Loucy (cell line): Measurements from ENCODE around the gene TSC22D4.

Experiments
- H2AFZ ChIP-seq: fragments of 200-600 bp; sonication (generic); 2 replicates; pipeline ENCODE4 v1.6.0; 2016; ENCODE audit warnings: antibody characterized with exemption, mild to moderate bottlenecking, low read length, moderate library complexity
- H3F3A ChIP-seq: fragments of 200-600 bp; 2 replicates; pipeline ENCODE4 v1.6.0; 2016; ENCODE audit warnings: antibody characterized with exemption, low read depth, mild to moderate bottlenecking
- H3K27me3 ChIP-seq: fragments of 200-600 bp; sonication (generic); 2 replicates; pipeline ENCODE4 v1.6.1; 2014; ENCODE audit warnings: low read length, mild to moderate bottlenecking; ENCODE audit not compliant: insufficient read depth, poor library complexity, severe bottlenecking
- H3K36me3 ChIP-seq: fragments of 200-600 bp; sonication (generic); 2 replicates; pipeline ENCODE4 v1.6.1; 2016; ENCODE audit warnings: low read length; ENCODE audit not compliant: insufficient read depth
- H3K4me1 ChIP-seq: fragments of 200-600 bp; sonication (generic); 2 replicates; pipeline ENCODE4 v1.5.1; 2014; ENCODE audit warnings: low read length, mild to moderate bottlenecking; ENCODE audit not compliant: insufficient read depth, poor library complexity, severe bottlenecking
- H3K4me2 ChIP-seq: fragments of 200-600 bp; sonication (generic); 2 replicates; pipeline ENCODE4 v1.6.0; 2014; ENCODE audit warnings: antibody characterized with exemption, low read length, low read depth, mild to moderate bottlenecking; ENCODE audit not compliant: poor library complexity, severe bottlenecking
- H3K4me3 ChIP-seq: fragments of 200-600 bp; sonication (generic); 2 replicates; pipeline ENCODE4 v1.5.1; 2014; ENCODE audit warnings: low read length, mild to moderate bottlenecking, mixed read lengths; ENCODE audit not compliant: poor library complexity, severe bottlenecking
- H3K79me2 ChIP-seq: fragments of 200-600 bp; sonication (generic); 2 replicates; pipeline ENCODE4 v1.6.1; 2014; ENCODE audit warnings: low read length; ENCODE audit not compliant: insufficient read depth
- H3K9ac ChIP-seq: fragments of 200-600 bp; sonication (generic); 2 replicates; pipeline ENCODE4 v1.6.0; 2014; ENCODE audit warnings: mild to moderate bottlenecking, low read depth, low read length, moderate library complexity; ENCODE audit not compliant: poor library complexity, severe bottlenecking
- H3K9me2 ChIP-seq: fragments of 200-600 bp; sonication (generic); replicated peaks from 2 replicates; pipeline ENCODE4 v1.6.1; 2016; ENCODE audit warnings: low read depth, low read length, mixed read lengths
- H3K9me3 ChIP-seq: fragments of 200-600 bp; sonication (generic); 2 replicates; pipeline ENCODE4 v1.6.1; 2014; ENCODE audit warnings: mild to moderate bottlenecking, antibody characterized with exemption, low read length, low read depth; ENCODE audit not compliant: insufficient read depth
- H4K20me1 ChIP-seq: fragments of 200-600 bp; sonication (generic); 2 replicates; pipeline ENCODE4 v1.6.0; 2014; ENCODE audit warnings: antibody characterized with exemption, low read length, mild to moderate bottlenecking; ENCODE audit not compliant: insufficient read depth, poor library complexity, severe bottlenecking
- CTCF ChIP-seq: fragments of 200-600 bp; sonication (generic); conservative IDR thresholded peaks from 2 replicates; pipeline ENCODE4 v1.5.1; 2014; ENCODE audit warnings: mild to moderate bottlenecking, antibody characterized with exemption, low read length
- EZH2phosphoT487 ChIP-seq: fragments of 200-600 bp; IDR thresholded peaks from 2 replicates; pipeline ENCODE4 v1.6.1; 2018; ENCODE audit warnings: antibody characterized with exemption, mild to moderate bottlenecking, moderate library complexity, borderline replicate concordance

Gene TSC22D4

DNA sequence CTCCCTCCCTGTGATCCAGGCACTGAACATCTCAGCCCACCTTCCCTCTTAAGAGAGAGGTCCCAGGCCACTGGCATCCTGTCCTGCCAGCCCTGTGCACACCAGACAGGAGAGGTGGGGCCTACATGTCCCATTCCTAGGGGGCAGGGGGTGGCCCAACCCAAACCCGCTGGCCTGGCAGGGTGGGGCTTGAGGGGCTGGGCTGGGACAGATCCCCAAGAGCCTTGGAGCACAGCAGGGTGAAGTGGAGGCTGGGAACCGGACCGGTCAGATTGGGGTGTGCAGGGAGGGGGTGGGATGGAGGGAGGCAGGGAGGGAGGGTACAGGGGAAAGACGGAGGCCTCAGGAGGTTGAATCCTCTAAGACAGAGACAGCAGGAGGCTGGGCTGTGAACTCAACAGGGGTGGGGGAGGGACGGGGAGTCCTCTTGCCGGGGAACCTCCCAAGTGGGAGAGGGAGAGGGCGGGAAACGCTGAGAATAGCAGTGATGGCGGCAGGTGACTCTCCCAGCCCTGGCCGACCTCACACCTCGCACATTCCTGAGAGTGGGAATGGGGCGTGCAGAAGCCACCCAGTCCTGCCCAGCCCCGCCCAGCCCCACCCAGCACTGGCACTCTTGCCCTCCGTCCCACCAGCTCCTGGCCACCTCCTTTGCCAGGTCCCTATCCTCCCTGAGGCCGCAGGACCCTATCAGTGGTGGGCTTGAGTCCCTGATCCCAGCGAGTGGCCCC is 6.7 kb downstream of the TSC22D4 start:
- Histone ChIP-seq H3K79me2 (peaks cover 44% of the 10 kb centered on the region), H3K9me3 (no peaks in the 10 kb centered on the region), H3K9me2 (no peaks in the 10 kb centered on the region), H3K4me1 (peaks cover 40% of the 10 kb centered on the region), H4K20me1 (peaks cover 72% of the 10 kb centered on the region), H3K9ac (peak overlapping the region; percentile 44), H2AFZ (no peak overlapping the region), H3K4me2 (peak overlapping the region; percentile 59), H3F3A (no peaks in the 10 kb centered on the region), H3K36me3 (peaks cover 18% of the 10 kb centered on the region; the same call in 1 of the 2 replicates), H3K4me3 (peak overlapping the region; percentile 41), H3K27me3 (no peaks in the 10 kb centered on the region)
- TF ChIP-seq CTCF (no peak), EZH2phosphoT487 (no peak)

- no peaks in the 10 kb centered on the region for H3K9me3 ChIP-seq
- no peak overlapping the region for H3K9ac ChIP-seq
- H3K79me2 ChIP-seq, result peaks cover 32% of the 10 kb centered on the region
- H3K4me2 ChIP-seq, result no peak overlapping the region
- peaks cover 60% of the 10 kb centered on the region for H4K20me1 ChIP-seq
- H2AFZ ChIP-seq, result no peak overlapping the region
- H3F3A ChIP-seq, result no peaks in the 10 kb centered on the region
- peaks cover 25% of the 10 kb centered on the region; the same call in 1 of the 2 replicates for H3K36me3 ChIP-seq
- no peaks in the 10 kb centered on the region for H3K9me2 ChIP-seq
- no peak overlapping the region for H3K4me3 ChIP-seq
- H3K27me3 ChIP-seq, result no peaks in the 10 kb centered on the region
- TF ChIP-seq CTCF (no peak), EZH2phosphoT487 (no peak)
- peaks cover 29% of the 10 kb centered on the region for H3K4me1 ChIP-seq
Measured at GRCh38 chr7:100471021-100471420, 8.0 kb downstream of the TSC22D4 start.

DNA sequence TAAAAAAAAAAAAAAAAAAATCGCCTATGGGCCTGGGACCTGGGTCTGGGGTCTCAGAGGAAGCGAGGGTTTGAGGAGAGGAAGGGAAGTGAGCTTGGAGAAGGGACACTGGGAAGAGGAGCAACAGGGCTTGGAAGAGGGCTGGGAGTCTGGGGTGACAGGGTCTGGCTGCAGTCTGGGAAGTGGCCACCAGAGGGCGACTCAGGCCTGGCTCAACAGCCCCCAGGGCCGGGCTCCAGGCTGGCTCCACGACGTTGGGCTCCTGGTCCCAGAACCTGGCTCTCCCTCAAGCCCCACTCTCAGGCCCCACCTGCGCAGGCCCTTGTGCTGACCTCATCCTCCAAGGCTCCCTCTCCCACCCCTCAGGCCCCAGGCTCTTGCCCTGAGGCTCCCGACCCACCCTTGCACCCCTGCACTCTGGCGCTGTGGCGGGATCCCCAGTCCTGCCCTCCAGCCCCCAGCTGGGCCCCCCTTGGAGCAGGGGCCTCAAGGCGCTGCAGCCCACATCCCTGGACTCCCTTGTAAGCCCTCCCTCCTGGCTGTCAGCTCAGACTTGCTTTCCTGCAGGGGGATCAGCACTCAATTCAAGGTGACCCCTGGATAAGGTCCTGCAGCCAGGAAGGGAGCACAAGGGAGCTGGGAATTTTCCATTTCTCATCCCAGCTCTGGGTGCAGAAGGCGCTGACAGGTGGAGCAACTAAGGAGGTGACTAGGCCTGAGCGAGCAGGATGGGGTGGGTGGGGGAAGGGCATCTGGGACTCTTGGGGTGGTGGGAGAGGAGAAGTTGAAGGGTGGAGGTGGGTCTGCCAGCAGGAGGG is 9.6 kb downstream of the TSC22D4 start:
- H3K79me2 ChIP-seq, result peaks cover 16% of the 10 kb centered on the region; the same call in 1 of the 2 replicates
- peak overlapping the region; percentile 29 for H3K4me2 ChIP-seq
- no peak overlapping the region for H3K9ac ChIP-seq
- H3K9me2 ChIP-seq, result no peaks in the 10 kb centered on the region
- no peak overlapping the region for H3K4me3 ChIP-seq
- no peaks in the 10 kb centered on the region for H3K9me3 ChIP-seq
- H4K20me1 ChIP-seq, result peaks cover 44% of the 10 kb centered on the region
- H3K36me3 ChIP-seq, result peaks cover 32% of the 10 kb centered on the region; the same call in 1 of the 2 replicates
- no peaks in the 10 kb centered on the region for H3F3A ChIP-seq
- H2AFZ ChIP-seq, result no peak overlapping the region
- H3K4me1 ChIP-seq, result peaks cover 19% of the 10 kb centered on the region
- H3K27me3 ChIP-seq, result no peaks in the 10 kb centered on the region
- TF ChIP-seq CTCF (peak; percentile 77), EZH2phosphoT487 (no peak)
